PC-9 (cell line): ENCODE data around the gene AIF1L. TPM values are rescaled to one million over a fixed set of nuclear protein-coding genes. Genes with fewer than 3 reads are reported as not detected.

ENCODE experiments used
- Bru-seq: library from RNA; stranded (reverse); fragments of 400-500 nt; gene quantifications from one replicate; lab custom pipeline; 2021; lab: Mats Ljungman, UMichigan
- BruChase-seq, 2 experiments: library from RNA; stranded (reverse); fragments of 400-500 nt; gene quantifications; one replicate each; lab custom pipeline; 2021; lab: Mats Ljungman, UMichigan
- BruUV-seq: library from RNA; stranded (reverse); fragments of 400-500 nt; replicated peaks from 2 replicates; lab custom pipeline; 2021; lab: Mats Ljungman, UMichigan
- CTCF ChIA-PET: fragments of 300-600 bp; sonication (Branson Sonifier 250); formaldehyde crosslinking; loops from one replicate; lab custom pipeline; 2022; ENCODE audit warnings: antibody characterized with exemption; lab: Charles Lee
- POLR2A ChIA-PET: fragments of 300-600 bp; sonication (Branson Sonifier 250); formaldehyde crosslinking; loops from one replicate; lab custom pipeline; 2022; ENCODE audit warnings: antibody characterized with exemption; ENCODE audit not compliant: unreplicated experiment; lab: Charles Lee
- DNase-seq, 2 experiments: peaks; one replicate each; pipeline versions ENCODE4 v3.0.0 to v3.0.0-alpha.2; 2015 to 2022; ENCODE audit warnings: mixed read lengths in 1 of 2
- H2AFZ ChIP-seq: fragments of 200-600 bp; sonication (generic); 2 replicates; pipeline ENCODE4 v1.8.1; 2017; ENCODE audit warnings: antibody characterized with exemption
- H3F3A ChIP-seq: fragments of 200-600 bp; sonication (generic); 2 replicates; pipeline ENCODE4 v1.8.1; 2017; ENCODE audit warnings: antibody characterized with exemption, mild to moderate bottlenecking, low read depth; ENCODE audit not compliant: insufficient read depth
- H3K27ac ChIP-seq: fragments of 200-600 bp; sonication (generic); 2 replicates; pipeline ENCODE4 v1.6.1; 2016; ENCODE audit warnings: mixed run types
- H3K27me3 ChIP-seq: fragments of 200-600 bp; sonication (generic); 2 replicates; pipeline ENCODE4 v1.6.1; 2016; ENCODE audit warnings: low read depth, mixed run types; ENCODE audit not compliant: insufficient read depth
- H3K36me3 ChIP-seq: fragments of 200-600 bp; sonication (generic); 2 replicates; pipeline ENCODE4 v1.6.1; 2016; ENCODE audit warnings: low read depth, mixed run types
- H3K4me1 ChIP-seq: fragments of 200-600 bp; sonication (generic); replicated peaks from 2 replicates; pipeline ENCODE4 v1.6.1; 2016; ENCODE audit warnings: mixed run types; ENCODE audit not compliant: insufficient read depth
- H3K4me2 ChIP-seq: fragments of 200-600 bp; sonication (generic); 2 replicates; pipeline ENCODE4 v1.6.1; 2017; ENCODE audit warnings: mixed run types
- H3K4me3 ChIP-seq: fragments of 200-600 bp; sonication (generic); 2 replicates; pipeline ENCODE4 v1.6.1; 2016; ENCODE audit warnings: mixed run types
- H3K79me2 ChIP-seq: fragments of 200-600 bp; sonication (generic); 2 replicates; pipeline ENCODE4 v1.6.1; 2017; ENCODE audit warnings: low read depth, mixed run types
- H3K9me2 ChIP-seq: fragments of 200-600 bp; sonication (generic); 2 replicates; pipeline ENCODE4 v1.8.1; 2017; ENCODE audit warnings: mild to moderate bottlenecking; ENCODE audit not compliant: insufficient read depth
- H3K9me3 ChIP-seq: fragments of 200-600 bp; sonication (generic); 2 replicates; pipeline ENCODE4 v1.8.1; 2016; ENCODE audit warnings: low read depth; ENCODE audit not compliant: insufficient read depth
- H4K20me1 ChIP-seq: fragments of 200-600 bp; sonication (generic); 2 replicates; pipeline ENCODE4 v1.8.1; 2017; ENCODE audit not compliant: insufficient read depth
- EZH2 ChIP-seq: fragments of 200-600 bp; sonication (generic); IDR thresholded peaks from 2 replicates; pipeline ENCODE4 v1.8.0; 2017; ENCODE audit warnings: antibody characterized with exemption, low read depth
- intact Hi-C: fragments of 100-400 bp; cut with micrococcal nuclease; formaldehyde crosslinking; loops from one replicate; pipeline ENCODE4 v1.10.0; 2022; ENCODE audit not compliant: unreplicated experiment
- long read RNA-seq: library from polyadenylated mRNA; stranded (forward); transcript quantifications from one replicate; pipeline ENCODE4 v2.0.0, GENCODE V29; 2022
- total RNA-seq: library from RNA; stranded (reverse); gene quantifications from 2 replicates; pipeline ENCODE4 v1.2.3, GENCODE V29; 2021
- TF ChIP-seq, protein P1 (sequence below): fragments of 200-600 bp; sonication (generic); conservative IDR thresholded peaks from 2 replicates; pipeline ENCODE4 v1.6.1; 2017; ENCODE audit warnings: mixed run types, antibody characterized with exemption, mild to moderate bottlenecking, moderate library complexity

The AIF1L gene
- total RNA-seq (85.2 and 87.3 TPM in 2 replicates), Bru-seq, nascent RNA (percentile 64 among the genes with signal in this experiment), BruChase-seq, experiment 1, labeled RNA remaining after a 2-hour chase (percentile 70 among the genes with signal in this experiment), BruChase-seq, experiment 2, labeled RNA remaining after a 6-hour chase (percentile 86 among the genes with signal in this experiment)
- long read RNA-seq, transcript AIF1L-201 (6 exons, 3,364 nt): major isoform, 102 of 140 reads
- long read RNA-seq, partial matches to known transcripts: 4 of 140 reads
- long read RNA-seq, other reads (novel, unspliced or antisense): 33 of 140 reads

DNA sequence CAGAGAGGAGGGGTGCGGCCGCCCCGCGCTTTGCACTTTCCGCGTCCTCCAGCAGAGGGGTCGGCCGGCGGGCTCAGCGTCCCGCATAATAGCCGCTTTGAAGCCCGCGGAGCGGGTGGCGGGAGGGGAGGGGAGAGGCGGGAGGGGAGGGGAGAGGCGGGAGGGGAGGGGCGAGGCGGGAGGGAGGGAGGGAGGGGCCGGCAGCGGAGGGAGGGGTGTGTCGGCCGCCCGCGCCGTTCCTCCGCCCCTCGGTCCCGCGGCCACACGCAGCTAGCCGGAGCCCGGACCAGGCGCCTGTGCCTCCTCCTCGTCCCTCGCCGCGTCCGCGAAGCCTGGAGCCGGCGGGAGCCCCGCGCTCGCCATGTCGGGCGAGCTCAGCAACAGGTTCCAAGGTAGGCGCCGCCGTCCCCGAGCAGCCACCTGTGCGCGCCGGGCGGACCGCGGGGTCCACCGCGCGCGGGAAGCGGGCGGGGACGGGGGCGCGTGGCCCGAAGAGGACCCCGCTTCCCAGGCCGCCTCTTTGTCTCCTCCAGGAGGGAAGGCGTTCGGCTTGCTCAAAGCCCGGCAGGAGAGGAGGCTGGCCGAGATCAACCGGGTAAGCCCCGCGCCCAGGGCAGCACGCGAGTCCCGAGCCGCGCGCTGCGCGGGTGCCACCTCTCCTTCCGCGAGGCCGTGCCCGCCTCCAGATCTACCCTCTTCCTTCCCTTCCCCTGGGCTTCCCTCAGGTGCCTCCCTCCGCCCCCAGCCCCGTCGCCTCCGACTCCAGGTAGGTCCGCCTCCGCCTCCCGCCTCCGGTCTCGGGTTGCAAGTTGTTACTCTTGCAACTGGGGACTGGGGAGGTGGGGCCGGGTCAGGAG is at the start of gene AIF1L:
Gene AIF1L, plus strand, starts transcription at position 263 of the 857 bp plus-strand sequence. Its CDS starts 99 bp downstream, at position 362.
- Histone ChIP-seq H3F3A (peaks cover 17% of the 10 kb centered on the region; the same call in 1 of the 2 replicates), H3K4me3 (peak within 1 kb of the TSS; percentile 92), H3K4me1 (peaks cover 31% of the 10 kb centered on the region), H3K27me3 (no peaks in the 10 kb centered on the region), H2AFZ (peak within 1 kb of the TSS; percentile 92), H3K9me3 (no peaks in the 10 kb centered on the region), H4K20me1 (peaks cover 14% of the 10 kb centered on the region; the same call in 1 of the 2 replicates), H3K9me2 (no peaks in the 10 kb centered on the region), H3K36me3 (no peaks in the 10 kb centered on the region), H3K79me2 (0 out of 2 replicates have a peak, but pooled peaks cover 4% of the 10 kb centered on the region), H3K4me2 (peak within 1 kb of the TSS; percentile 81), H3K27ac (no peak within 1 kb of the TSS)
- BruUV-seq: TSS peak; percentile 57
- DNase-seq: peak; percentile 76 to 92
- ChIA-PET CTCF (interaction anchor here (0.6 kb wide), 4 partner anchors 15 to 635 kb away, joined by 3 to 7 read pairs (median 5); no protein-coding TSS in a partner anchor), POLR2A (interaction anchor here (0.6 to 1.8 kb wide), 6 partner anchors 8 to 277 kb away, joined by 3 to 7 read pairs (median 5); partner anchors contain the start of gene NUP214)
- intact Hi-C loops: no loop called here
- no peak for TF ChIP-seq EZH2
- TF ChIP-seq, protein P1, sequence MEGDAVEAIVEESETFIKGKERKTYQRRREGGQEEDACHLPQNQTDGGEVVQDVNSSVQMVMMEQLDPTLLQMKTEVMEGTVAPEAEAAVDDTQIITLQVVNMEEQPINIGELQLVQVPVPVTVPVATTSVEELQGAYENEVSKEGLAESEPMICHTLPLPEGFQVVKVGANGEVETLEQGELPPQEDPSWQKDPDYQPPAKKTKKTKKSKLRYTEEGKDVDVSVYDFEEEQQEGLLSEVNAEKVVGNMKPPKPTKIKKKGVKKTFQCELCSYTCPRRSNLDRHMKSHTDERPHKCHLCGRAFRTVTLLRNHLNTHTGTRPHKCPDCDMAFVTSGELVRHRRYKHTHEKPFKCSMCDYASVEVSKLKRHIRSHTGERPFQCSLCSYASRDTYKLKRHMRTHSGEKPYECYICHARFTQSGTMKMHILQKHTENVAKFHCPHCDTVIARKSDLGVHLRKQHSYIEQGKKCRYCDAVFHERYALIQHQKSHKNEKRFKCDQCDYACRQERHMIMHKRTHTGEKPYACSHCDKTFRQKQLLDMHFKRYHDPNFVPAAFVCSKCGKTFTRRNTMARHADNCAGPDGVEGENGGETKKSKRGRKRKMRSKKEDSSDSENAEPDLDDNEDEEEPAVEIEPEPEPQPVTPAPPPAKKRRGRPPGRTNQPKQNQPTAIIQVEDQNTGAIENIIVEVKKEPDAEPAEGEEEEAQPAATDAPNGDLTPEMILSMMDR: no peak

GRCh38 chr9:131046581-131047202 is 49.6 kb upstream of the AIF1L start:
- H3K27me3 ChIP-seq: peaks cover 10% of the 10 kb centered on the region; the same call in 1 of the 2 replicates
- H3K79me2 ChIP-seq: no peaks in the 10 kb centered on the region
- peak in 1 of 2 experiments; percentile 72 for DNase-seq
- no TSS peak for BruUV-seq
- peak overlapping the region; percentile 46; the same call in 1 of the 2 replicates for H3K4me2 ChIP-seq
- H4K20me1 ChIP-seq: no peaks in the 10 kb centered on the region
- intact Hi-C loops: loop anchor here (1.0 to 5.0 kb wide), 5 partner anchors 39 to 340 kb away; partner anchors contain the start of gene LAMC3
- no peak overlapping the region for H2AFZ ChIP-seq
- TF ChIP-seq, protein P1: peak; percentile 94
- no peak for TF ChIP-seq EZH2
- POLR2A ChIA-PET: no interaction called here
- peak overlapping the region; percentile 2; the same call in 1 of the 2 replicates for H3K4me3 ChIP-seq
- CTCF ChIA-PET: interaction anchor here (0.6 to 2.0 kb wide), 13 partner anchors 26 to 345 kb away, joined by 3 to 25 read pairs (median 6); no protein-coding TSS in a partner anchor
- H3K4me1 ChIP-seq: no peaks in the 10 kb centered on the region
- H3K36me3 ChIP-seq: no peaks in the 10 kb centered on the region
- H3K9me2 ChIP-seq: no peaks in the 10 kb centered on the region
- H3K9me3 ChIP-seq: no peaks in the 10 kb centered on the region
- H3F3A ChIP-seq: no peaks in the 10 kb centered on the region
- H3K27ac ChIP-seq: no peak overlapping the region
